Calu3 (cell line): ENCODE measurements around the gene CRHR1. TPM values are rescaled to one million over a fixed set of nuclear protein-coding genes. Genes with fewer than 3 reads are reported as not detected.

ENCODE experiments used
- BruUV-seq: library from RNA; stranded (reverse); fragments of 400-500 nt; replicated peaks from 2 replicates; lab custom pipeline; 2021; lab: Mats Ljungman, UMichigan
- CTCF ChIA-PET: fragments of 300-600 bp; sonication (Branson Sonifier 250); formaldehyde crosslinking; loops from one replicate; lab custom pipeline; 2022; ENCODE audit warnings: antibody characterized with exemption; lab: Charles Lee
- DNase-seq: peaks from one replicate; pipeline ENCODE4 v3.0.0; 2022
- H3K27ac Mint-ChIP-seq: one replicate; pipeline ENCODE4 v1.8.0; 2022; ENCODE audit warnings: mixed read lengths; ENCODE audit not compliant: unreplicated experiment
- H3K27me3 Mint-ChIP-seq: one replicate; pipeline ENCODE4 v1.8.0; 2022; ENCODE audit warnings: mixed read lengths; ENCODE audit not compliant: unreplicated experiment
- H3K36me3 Mint-ChIP-seq: one replicate; pipeline ENCODE4 v1.8.0; 2022; ENCODE audit warnings: mild to moderate bottlenecking, moderate library complexity, mixed read lengths; ENCODE audit not compliant: insufficient read depth, unreplicated experiment
- H3K4me1 Mint-ChIP-seq: one replicate; pipeline ENCODE4 v1.8.0; 2022; ENCODE audit warnings: mild to moderate bottlenecking, low read depth, mixed read lengths; ENCODE audit not compliant: unreplicated experiment
- H3K4me3 Mint-ChIP-seq: one replicate; pipeline ENCODE4 v1.8.0; 2022; ENCODE audit warnings: mild to moderate bottlenecking, low read depth, moderate library complexity, mixed read lengths; ENCODE audit not compliant: unreplicated experiment
- H3K9me3 Mint-ChIP-seq: one replicate; pipeline ENCODE4 v1.8.0; 2022; ENCODE audit warnings: low read depth, mixed read lengths; ENCODE audit not compliant: unreplicated experiment
- intact Hi-C: fragments of 100-400 bp; cut with micrococcal nuclease; formaldehyde crosslinking; loops from one replicate; pipeline ENCODE4 v1.10.0; 2022; ENCODE audit not compliant: unreplicated experiment
- total RNA-seq: library from RNA; stranded (reverse); gene quantifications from 2 replicates; pipeline ENCODE4 v1.2.3, GENCODE V29; 2022
- TF ChIP-seq, protein P1 (sequence below): fragments of 200-600 bp; IDR thresholded peaks from one replicate; pipeline ENCODE4 v1.8.0; 2022; ENCODE audit warnings: antibody characterized with exemption; ENCODE audit not compliant: unreplicated experiment

Gene CRHR1
- total RNA-seq, 1 experiment from 2014 or later: not detected

DNA sequence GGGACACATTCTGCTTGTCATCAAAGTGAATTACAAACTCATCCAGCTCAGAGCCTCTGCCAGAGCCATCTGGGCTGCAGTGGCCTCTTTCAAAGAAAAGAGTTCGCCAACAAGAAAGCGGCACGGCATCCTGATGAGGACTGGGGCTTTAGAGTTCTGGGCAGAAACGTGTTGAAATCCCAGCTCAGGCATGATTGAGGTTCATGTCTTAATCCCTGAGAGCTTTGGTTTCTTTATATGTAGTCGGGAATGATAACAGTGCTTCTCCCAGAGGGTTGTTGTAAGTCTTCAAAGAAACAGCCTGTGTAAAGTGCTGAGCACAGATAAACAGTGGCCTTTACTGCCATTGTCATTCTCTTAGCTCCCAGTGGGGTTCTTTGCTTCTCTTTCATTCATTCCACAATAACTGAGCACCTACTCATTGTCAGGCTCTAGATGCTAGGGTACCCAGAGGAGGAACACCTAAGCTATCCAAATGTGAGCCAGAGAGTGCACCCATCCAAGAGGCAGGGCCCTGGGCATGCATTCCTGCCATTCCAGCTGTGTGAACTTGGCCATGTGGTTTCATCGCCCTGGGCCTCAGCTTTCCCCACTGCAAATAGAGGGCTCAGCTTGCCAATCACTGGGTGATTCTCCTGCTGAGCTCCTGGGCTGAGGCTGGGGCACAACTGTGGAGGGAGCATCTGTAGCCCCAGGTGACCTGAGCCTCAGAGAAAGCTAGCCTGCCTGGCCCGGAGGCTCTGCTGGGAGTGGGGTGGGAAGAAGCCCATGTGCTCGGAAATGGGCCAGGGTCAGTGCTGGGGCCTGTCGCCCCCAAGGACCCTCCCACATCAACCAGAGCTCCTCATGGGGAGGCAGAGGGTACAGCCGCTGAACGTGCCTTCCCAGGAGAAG, 38.3 kb upstream of the CRHR1 start:
- CTCF ChIA-PET: interaction anchor here (1.3 kb wide), 1 partner anchor 21 kb away, joined by 6 read pairs; no protein-coding TSS in a partner anchor
- TF ChIP-seq, protein P1, sequence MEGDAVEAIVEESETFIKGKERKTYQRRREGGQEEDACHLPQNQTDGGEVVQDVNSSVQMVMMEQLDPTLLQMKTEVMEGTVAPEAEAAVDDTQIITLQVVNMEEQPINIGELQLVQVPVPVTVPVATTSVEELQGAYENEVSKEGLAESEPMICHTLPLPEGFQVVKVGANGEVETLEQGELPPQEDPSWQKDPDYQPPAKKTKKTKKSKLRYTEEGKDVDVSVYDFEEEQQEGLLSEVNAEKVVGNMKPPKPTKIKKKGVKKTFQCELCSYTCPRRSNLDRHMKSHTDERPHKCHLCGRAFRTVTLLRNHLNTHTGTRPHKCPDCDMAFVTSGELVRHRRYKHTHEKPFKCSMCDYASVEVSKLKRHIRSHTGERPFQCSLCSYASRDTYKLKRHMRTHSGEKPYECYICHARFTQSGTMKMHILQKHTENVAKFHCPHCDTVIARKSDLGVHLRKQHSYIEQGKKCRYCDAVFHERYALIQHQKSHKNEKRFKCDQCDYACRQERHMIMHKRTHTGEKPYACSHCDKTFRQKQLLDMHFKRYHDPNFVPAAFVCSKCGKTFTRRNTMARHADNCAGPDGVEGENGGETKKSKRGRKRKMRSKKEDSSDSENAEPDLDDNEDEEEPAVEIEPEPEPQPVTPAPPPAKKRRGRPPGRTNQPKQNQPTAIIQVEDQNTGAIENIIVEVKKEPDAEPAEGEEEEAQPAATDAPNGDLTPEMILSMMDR: no peak
- Mint-ChIP-seq H3K9me3 (peaks cover 2% of the 10 kb centered on the region), H3K27ac (no peak overlapping the region), H3K4me1 (no peaks in the 10 kb centered on the region), H3K27me3 (peaks cover 99% of the 10 kb centered on the region), H3K4me3 (no peak overlapping the region), H3K36me3 (no peaks in the 10 kb centered on the region)
- intact Hi-C loops: no loop called here
- DNase-seq: no peak
- no TSS peak for BruUV-seq

DNA sequence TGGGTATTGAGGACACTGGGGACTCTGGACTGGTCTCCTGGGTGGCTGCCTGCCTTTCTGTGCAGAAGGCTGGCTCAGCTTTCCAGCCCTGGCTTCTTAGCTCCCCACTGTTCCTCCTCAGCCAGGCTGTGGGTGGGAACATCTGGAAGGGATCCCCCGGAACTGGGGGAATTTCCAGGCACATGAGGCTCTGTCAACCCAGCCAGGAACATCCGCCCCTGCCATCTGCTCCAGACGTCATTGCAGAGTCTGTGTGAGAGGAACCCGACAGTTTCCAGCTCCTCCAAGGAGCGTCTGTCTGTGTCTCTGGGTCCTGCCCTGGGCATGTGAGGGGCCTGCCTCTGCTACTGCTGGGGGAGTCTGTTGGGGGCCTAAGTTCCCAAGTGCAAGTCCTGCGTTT, 36.2 kb upstream of the CRHR1 start:
- peaks cover 2% of the 10 kb centered on the region for H3K9me3 Mint-ChIP-seq
- peaks cover 99% of the 10 kb centered on the region for H3K27me3 Mint-ChIP-seq
- TF ChIP-seq, protein P1: no peak
- intact Hi-C loops: no loop called here
- no peak overlapping the region for H3K4me3 Mint-ChIP-seq
- no peaks in the 10 kb centered on the region for H3K4me1 Mint-ChIP-seq
- no peaks in the 10 kb centered on the region for H3K36me3 Mint-ChIP-seq
- H3K27ac Mint-ChIP-seq: no peak overlapping the region
- no peak for DNase-seq
- BruUV-seq: no TSS peak
- CTCF ChIA-PET: interaction anchor here (1.2 kb wide), 1 partner anchor 81 kb away, joined by 3 read pairs; no protein-coding TSS in a partner anchor

- H3K36me3 Mint-ChIP-seq: no peaks in the 10 kb centered on the region
- peaks cover 99% of the 10 kb centered on the region for H3K27me3 Mint-ChIP-seq
- DNase-seq: no peak
- no peak overlapping the region for H3K4me3 Mint-ChIP-seq
- intact Hi-C loops: no loop called here
- no TSS peak for BruUV-seq
- no peak overlapping the region for H3K27ac Mint-ChIP-seq
- no peaks in the 10 kb centered on the region for H3K9me3 Mint-ChIP-seq
- H3K4me1 Mint-ChIP-seq: no peaks in the 10 kb centered on the region
- CTCF ChIA-PET: no interaction called here
- TF ChIP-seq, protein P1: no peak
Measured at GRCh38 chr17:45748731-45749310, 35.3 kb upstream of the CRHR1 start.

GRCh38 chr17:45749831-45750335, 34.2 kb upstream of the CRHR1 start:
- intact Hi-C loops: no loop called here
- H3K9me3 Mint-ChIP-seq: no peaks in the 10 kb centered on the region
- H3K4me3 Mint-ChIP-seq: no peak overlapping the region
- H3K36me3 Mint-ChIP-seq: no peaks in the 10 kb centered on the region
- H3K27ac Mint-ChIP-seq: no peak overlapping the region
- DNase-seq: no peak
- no TSS peak for BruUV-seq
- TF ChIP-seq, protein P1: no peak
- CTCF ChIA-PET: interaction anchor here (0.5 kb wide), 1 partner anchor 1445 kb away, joined by 5 read pairs; no protein-coding TSS in a partner anchor
- no peaks in the 10 kb centered on the region for H3K4me1 Mint-ChIP-seq
- peaks cover 100% of the 10 kb centered on the region for H3K27me3 Mint-ChIP-seq
